NCI-H446 (cell line): ENCODE measurements around the gene PCLAF.
"Not testable (repeated sequence)": the region's sequence is repeated elsewhere in the genome, so short reads cannot be mapped to it uniquely, and the experiment has no call there.

Experiments
- DNase-seq, 2 experiments: peaks; one replicate each; lab custom pipeline; 2025; lab: John Stamatoyannopoulos, UW

The PCLAF gene, protein sequence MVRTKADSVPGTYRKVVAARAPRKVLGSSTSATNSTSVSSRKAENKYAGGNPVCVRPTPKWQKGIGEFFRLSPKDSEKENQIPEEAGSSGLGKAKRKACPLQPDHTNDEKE

DNA sequence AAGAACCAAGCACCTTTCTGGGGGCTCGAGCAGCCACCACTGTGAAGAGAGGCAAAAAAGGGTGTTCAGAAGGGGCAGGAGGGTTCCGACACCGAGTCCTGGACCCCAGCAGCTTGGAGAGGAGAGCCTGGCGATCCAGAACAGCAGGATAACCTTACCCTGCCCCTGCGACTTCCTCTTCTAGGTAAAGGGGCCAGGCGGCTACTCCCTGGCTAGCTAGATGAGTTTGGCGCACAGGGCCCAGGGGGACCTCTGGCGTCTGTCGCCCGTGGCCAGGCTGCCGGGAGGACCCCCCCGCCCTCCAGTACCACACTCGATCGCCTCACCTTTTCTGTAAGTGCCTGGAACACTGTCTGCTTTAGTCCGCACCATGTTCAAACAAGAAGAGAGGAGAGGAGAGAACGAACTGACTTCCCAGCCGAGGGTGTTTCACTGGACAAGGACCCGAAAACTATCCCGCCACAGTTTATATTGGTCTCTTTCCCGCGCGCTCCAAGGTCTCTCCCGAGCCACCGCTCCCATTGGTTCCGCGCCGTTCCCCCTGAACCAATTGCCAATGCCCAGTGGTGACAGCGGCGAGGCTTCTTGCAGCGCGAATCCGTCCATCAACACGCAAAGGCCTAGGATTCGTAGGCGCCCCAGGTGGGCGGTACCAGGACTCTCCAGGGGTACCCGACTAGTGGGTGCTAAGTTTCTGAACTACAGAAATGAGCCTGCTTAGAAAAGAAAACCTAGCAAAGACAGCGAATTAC lies at the start of gene PCLAF:
Gene PCLAF (minus strand): TSS at position 442 of the 752 bp plus-strand sequence. CDS start 70 bp downstream, at position 372.
- DNase-seq, result peak; percentile 89 to 96

DNA sequence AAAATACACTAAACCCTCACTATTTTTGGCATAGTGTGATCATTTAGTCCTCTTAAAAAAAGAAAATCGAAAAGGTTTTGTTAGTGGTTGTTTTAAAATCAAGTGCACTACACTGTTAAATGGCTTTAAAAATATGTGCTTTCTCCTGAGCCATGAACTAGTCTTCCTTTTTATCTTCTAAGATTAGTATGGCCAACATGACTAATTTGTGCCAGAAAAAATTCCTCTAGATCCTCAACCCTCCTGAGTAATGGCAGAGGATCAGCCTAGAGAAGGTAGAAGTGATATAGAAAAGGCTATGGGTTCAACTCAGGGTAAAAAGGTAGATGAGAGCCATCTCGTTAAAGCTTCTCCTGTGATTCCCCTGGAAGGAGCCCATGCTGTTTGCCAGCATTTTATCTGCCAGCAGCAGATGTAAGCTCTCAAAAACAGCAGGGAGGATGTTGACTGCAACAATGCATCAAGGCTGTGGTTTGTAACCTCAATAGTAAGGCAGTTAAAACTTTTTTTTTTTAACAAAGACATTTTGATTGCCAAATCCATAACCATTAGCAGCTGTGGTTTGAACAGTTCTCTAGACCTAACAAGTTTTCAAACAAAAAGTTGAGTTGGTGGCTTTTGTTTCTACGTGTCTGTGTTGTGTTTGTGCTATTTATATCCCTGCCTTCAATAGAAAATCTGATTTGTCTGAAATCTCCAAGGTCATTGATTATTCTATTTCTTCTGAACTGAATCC lies 48.9 kb upstream of the PCLAF start:
- DNase-seq, result peak; percentile 3 to 16

DNA sequence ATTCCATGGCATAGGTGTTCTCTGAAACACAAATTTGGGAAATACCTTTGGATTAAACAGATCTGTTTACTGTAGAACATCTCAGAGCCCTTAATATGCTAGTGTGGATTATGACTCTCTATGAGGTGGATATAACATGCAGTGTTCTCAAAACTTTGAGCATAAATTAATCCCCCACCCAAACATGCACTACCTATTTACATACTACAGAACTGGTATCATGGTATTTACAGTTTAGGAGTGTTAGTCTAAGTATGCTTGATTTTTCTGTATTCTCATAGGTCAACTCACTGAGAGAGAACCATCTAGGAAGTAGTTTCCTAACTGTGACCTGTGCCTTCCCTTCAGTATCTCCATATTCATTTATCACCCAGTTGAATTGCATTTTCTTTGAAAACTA lies 48.2 kb upstream of the PCLAF start:
- DNase-seq, result no peak

GRCh38 chr15:64426845-64427465 lies 45.7 kb upstream of the PCLAF start:
- peak in 1 of 2 experiments; percentile 25 for DNase-seq

- no peak for DNase-seq
These were observed 44.0 kb upstream of the PCLAF start for GRCh38 chr15:64425221-64425620.

DNA sequence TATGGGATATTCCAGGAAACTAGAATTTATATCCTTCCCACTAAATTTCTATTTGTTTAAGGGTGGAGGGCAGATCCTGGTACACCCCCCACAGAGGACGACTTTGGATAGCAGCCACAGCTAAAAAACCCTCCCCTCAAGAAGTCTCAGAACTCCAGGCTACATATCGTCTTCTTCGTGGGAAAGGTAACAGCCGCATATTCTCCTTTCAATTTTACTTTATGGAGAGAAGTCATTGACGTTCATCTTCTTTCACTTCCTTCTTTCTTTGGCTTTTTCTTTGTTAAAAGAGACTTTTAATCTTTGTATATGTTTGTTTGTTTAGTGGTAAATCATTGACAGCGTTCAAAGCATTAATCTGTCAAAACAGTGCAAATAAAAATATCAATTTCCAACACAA lies 42.7 kb upstream of the PCLAF start:
- no peak for DNase-seq

DNA sequence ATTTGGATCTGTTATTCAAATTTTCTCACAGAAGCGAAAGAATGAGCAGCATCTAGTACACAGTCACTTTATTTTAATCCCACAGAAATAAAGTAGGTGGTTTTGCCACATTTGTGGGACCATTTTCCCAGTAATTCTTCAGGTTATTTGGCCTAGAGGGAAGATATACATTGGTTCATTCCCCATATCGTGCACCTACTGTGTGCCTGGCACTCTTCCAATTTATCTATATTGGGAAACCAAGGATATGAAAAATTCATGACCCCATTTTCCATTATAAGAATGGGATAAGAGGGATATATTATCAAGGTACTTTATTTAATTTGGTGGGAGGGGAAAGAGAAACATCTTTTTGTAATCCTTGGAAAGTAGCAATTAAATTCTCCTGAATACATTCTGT lies 41.5 kb upstream of the PCLAF start:
- DNase-seq, result no peak

- DNase-seq, result no peak
These were observed 31.0 kb upstream of the PCLAF start for GRCh38 chr15:64412216-64412615.

DNA sequence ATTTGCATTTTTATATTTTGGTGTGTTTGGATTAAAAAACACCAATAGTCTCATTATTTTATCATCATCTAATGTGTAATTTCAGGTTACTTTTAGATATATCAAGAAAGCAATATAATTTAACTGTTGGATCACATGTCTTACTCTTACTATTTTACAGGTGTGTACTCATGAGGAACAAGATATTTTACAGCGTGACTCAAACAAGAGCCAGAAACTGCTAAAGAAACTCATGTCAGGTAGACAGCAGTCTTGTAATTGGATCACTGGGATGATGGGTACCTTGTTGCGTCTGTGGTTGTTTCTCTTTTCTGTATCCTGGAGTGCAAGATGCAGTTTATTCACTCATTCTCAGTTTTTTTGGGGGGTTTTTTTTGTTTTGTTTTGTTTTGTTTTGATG lies 19.3 kb upstream of the PCLAF start:
- no peak for DNase-seq

GRCh38 chr15:64398575-64398974 lies 17.3 kb upstream of the PCLAF start:
- no peak for DNase-seq

- DNase-seq, result no peak
These were observed 15.5 kb upstream of the PCLAF start for GRCh38 chr15:64396789-64397188.

DNA sequence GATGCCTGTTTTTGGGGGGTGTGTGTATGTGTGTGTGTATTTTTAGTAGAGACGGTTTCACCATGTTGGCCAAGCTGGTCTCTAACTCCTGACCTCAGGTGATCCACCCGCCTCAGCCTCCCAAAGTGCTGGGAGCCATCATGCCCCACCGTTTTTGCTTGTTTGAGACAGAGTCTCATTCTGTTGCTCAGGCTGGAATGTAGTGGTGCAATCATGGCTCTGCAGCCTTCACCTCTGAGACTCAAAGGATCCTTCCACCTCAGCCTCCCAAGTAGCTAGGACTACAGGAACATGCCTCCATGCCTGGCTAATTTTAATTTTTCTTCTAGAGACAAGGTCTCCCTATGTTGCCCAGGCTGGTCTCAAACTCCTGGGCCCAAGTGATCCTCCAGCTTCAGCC lies 11.2 kb upstream of the PCLAF start:
- DNase-seq, result not testable (repeated sequence)

DNA sequence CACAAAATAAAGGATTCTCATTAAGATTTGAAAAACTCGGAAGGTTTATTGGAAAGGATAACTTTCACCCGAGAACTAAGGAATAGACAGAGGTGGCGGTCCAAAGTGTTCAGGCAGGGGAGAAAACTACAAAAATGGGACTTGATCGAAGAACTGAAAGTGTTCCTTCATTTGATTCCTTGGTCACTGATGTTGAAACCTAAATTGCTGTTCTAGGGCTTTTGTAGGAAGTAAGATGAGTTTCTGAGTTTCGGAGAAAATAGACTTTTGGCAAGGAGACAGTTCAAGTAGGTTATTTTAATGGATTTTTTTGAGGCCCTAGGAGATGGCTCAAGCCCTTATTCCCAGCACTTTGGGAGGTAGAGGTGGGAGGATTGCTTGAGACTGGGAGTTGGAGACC lies 7.8 kb upstream of the PCLAF start:
- no peak for DNase-seq

DNA sequence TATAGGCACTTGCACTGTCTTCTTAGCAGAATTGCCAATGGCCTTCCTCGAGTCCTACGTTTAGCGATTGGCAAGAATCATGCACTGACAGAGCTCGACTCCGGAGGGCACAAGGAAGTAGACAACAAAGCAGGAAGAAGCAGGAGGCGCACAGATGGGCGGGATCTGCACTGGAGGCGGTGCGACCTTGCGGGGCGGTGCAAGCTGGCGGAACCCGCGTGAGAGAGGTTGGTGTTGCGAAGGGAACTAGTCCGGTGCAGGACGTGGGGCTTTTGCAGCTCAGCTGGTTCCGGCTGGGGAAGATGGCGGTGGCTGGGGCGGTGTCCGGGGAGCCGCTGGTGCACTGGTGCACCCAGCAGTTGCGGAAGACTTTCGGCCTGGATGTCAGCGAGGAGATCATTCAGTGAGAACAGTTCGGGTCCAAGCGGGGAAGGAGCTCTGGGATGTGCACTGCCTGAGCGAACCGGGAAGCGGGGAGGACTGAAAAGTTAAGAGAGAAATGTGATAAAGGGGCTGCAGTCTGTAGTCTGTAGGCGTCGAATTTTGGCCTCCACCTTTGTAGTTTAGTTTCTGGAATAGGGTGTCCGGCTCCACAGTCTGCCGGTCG lies 6.4 kb upstream of the PCLAF start, which contains the start of gene TRIP4:
Gene TRIP4 (plus strand): TSS at position 275 of the 607 bp plus-strand sequence. CDS start 28 bp downstream, at position 303.
- DNase-seq, result peak; percentile 82 to 94

GRCh38 chr15:64386291-64386690 lies 5.0 kb upstream of the PCLAF start:
- no peak for DNase-seq

DNA sequence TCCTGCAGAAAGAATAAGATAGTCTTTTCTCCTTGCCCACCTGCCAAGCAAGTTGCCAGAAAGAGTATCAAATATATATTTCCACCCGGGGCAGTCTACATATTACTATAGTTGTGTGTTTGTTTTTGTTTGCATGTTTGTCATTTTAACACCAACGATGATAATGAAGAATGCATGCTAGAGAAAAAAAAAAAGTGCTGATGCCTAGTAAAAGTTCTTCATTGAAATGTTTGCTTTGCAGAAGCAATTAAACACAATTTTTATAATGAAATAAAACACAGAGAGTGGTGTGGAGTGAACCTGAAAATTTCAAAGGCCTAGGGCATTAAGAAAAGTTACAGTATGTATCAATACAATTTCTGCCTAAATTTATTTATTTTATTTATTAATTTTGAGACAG lies 2.5 kb upstream of the PCLAF start:
- DNase-seq, result no peak

DNA sequence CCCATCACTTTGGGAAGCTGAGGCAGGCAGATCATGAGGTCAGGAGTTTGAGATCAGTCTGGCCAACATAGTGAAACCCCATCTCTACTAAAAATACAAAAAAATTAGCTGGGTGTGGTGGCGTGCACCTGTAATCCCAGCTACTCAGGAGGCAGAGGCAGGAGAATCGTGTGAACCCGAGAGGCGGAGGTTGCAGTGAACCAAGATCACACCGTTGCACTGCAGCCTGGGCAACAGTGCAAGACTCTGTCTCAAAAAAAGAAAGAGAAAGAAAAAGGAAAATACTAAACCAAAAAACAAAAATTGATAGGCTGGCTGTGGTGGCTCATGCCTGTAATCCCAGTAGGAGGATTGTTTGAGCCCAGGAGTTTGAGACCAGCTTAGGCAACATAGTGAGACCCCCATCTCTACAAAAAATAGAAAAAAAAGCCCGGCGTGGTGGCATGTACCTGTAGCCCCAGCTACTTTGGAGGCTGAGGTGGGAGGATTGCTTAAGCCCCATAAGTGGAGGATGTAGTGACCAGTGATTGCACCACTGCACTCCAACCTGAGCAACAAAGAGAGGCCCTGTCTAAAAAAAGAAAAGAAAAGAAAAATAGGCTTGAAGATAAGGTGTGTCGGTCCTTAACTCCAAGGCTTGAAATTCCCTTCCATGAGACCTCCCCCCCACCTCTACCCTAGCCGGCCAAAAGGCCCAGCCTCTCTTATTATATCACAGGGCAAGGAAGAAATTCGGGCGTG lies 941 bp downstream of the PCLAF start:
- not testable (repeated sequence) for DNase-seq

DNA sequence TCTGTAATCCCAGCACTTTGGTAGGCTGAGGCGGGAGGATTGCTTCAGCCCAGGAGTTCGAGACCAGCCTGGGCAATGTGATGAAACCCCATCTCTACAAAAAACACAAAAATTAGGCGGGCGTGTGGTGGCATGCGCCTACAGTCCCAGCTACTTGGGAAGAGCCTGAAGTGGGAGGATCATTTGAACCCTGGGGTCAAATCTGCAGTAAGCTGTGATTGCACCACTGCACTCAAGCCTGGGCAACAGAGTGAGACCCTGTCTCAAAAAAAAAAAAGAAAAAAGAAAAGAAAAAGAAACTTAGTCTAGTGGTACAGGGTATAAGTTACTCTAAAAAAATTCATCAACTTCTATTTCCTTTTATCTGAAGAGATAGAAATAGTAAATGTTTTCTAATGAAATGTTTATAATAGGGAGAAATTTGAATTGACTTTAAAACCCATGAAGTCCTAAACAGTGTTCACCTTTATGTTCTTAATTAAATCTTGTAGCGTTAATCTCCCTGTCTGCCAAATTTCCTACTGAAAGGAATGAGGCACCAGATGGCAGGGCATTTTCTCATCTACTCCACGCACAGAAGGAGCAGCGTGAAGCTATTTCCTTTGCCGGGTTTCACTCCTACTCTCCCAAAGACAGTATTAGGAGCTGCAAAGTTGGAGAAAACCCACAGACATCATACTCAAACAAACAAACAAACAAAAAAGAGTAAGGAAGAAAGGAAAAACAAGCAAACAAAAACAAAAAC lies 1.9 kb downstream of the PCLAF start:
- DNase-seq, result peak; percentile 48 to 64

- DNase-seq, result no peak
These were observed 7.9 kb downstream of the PCLAF start for GRCh38 chr15:64373360-64373759.

GRCh38 chr15:64371383-64371782 lies 9.9 kb downstream of the PCLAF start:
- not testable (repeated sequence) for DNase-seq
